GM10266 (cell line): ENCODE measurements around the gene ROCK2.
A peak's percentile ranks its signal among the peaks of the same experiment; 100 is the strongest.

Experiments
- DNase-seq: peaks from one replicate; pipeline ENCODE4 v3.0.0; 2012; ENCODE audit errors: extremely low spot score
- TF ChIP-seq, protein P1 (sequence below): IDR thresholded peaks from 2 replicates; pipeline ENCODE4 v1.5.1; 2012; ENCODE audit warnings: mild to moderate bottlenecking, low read depth; ENCODE audit not compliant: control insufficient read depth, insufficient read depth; ENCODE audit errors: missing control alignments

ROCK2 gene

GRCh38 chr2:11163439-11164317 lies 180.8 kb downstream of the ROCK2 start:
- no peak for DNase-seq
- TF ChIP-seq, protein P1, sequence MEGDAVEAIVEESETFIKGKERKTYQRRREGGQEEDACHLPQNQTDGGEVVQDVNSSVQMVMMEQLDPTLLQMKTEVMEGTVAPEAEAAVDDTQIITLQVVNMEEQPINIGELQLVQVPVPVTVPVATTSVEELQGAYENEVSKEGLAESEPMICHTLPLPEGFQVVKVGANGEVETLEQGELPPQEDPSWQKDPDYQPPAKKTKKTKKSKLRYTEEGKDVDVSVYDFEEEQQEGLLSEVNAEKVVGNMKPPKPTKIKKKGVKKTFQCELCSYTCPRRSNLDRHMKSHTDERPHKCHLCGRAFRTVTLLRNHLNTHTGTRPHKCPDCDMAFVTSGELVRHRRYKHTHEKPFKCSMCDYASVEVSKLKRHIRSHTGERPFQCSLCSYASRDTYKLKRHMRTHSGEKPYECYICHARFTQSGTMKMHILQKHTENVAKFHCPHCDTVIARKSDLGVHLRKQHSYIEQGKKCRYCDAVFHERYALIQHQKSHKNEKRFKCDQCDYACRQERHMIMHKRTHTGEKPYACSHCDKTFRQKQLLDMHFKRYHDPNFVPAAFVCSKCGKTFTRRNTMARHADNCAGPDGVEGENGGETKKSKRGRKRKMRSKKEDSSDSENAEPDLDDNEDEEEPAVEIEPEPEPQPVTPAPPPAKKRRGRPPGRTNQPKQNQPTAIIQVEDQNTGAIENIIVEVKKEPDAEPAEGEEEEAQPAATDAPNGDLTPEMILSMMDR, result no peak

DNA sequence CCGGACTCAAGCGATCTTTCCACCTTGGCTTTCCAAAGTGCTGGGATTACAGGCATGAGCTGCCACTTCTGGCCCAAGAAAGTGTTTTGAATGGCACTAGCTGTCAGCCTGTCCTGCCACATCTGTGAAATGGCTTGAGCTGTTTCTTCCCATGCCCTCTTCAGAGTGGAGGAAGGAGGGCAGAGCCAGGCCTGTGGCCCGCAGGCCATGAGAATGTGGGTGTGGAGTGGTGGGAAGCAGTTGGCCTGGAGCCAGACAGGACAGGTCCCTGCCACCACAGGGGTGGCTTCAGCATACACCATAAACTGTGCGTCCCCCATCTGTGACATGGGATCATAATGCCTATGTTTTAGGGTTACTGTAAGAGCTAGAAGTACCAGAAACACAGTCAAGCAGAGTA lies 182.7 kb downstream of the ROCK2 start:
- DNase-seq, result no peak
- TF ChIP-seq, protein P1, result no peak

- peak; percentile 77 for DNase-seq
- TF ChIP-seq, protein P1, result no peak
Observed at GRCh38 chr2:11160731-11161455, 183.5 kb downstream of the ROCK2 start.

GRCh38 chr2:11160256-11160655 lies 184.2 kb downstream of the ROCK2 start:
- TF ChIP-seq, protein P1, result no peak
- no peak for DNase-seq

- TF ChIP-seq, protein P1, result no peak
- no peak for DNase-seq
Observed at GRCh38 chr2:11159574-11160170, 184.8 kb downstream of the ROCK2 start.

- DNase-seq, result no peak
- TF ChIP-seq, protein P1, result no peak
Observed at GRCh38 chr2:11158916-11159573, 185.4 kb downstream of the ROCK2 start.
